Embryonic facial prominence (tissue), 1 donor: Measurements from ENCODE around the gene SLC26A8.
"Not testable (repeated sequence)": the region's sequence is repeated elsewhere in the genome, so short reads cannot be mapped to it uniquely, and the experiment has no call there.

Experiments used
- DNase-seq: peaks from one replicate; pipeline ENCODE4 v3.0.0-alpha.2; 2016; ENCODE audit errors: extremely low spot score

Gene SLC26A8

DNA sequence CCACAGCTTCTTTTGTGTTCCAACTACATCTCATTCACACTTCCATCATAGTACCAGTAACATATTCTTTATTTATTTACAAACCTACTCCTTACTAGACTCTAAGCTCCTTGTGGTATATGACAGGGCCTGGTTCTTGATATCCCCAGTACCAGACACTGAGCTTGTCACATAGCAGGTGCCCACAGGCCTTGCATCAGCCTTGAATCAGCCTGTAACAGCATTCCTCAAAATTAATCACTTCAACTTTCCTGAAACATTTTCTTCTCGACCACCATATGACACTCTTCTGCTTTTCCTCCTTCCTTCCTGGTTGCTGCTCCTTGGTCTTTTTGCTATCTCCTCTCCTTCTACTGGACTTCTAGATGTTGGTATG is 78.8 kb downstream of the SLC26A8 start:
- DNase-seq, result no peak

DNA sequence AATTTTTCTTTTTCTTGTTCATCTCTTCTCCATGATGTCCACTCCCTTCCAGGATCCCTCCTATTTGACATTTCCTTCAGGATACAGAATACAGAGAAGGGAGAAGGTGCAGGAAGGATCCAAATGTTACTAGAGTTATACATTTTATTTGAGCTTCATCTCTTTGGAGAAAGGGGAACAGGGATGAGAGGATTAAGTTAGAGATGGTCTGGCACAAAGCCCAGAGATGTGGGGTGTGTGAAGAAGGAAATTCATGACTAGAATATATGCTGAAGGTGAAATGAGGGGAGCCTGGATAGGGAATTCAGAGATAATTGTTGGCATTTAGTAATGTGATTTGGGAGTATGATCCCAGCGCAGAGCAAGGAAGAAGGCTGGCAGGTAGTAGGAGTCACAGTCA is 81.1 kb downstream of the SLC26A8 start:
- DNase-seq, result no peak

DNA sequence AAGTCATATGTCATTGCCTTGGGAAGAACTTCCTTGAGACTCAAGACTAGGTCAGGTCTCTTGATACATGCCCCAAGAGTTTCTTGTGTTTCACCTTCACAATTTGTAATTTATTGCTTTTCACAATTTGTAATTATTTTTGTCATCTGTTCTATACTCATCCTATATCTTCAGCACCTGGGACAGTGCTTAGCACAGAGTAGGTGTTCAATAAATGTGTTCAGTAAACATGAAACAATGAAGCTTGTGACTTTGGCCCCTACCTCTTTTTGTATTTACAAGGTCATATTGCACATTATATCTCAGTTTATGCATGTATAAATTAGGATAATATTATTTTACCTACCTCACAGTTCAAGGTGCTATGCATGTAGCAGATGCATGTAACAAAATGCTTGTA is 82.1 kb downstream of the SLC26A8 start:
- DNase-seq, result no peak

DNA sequence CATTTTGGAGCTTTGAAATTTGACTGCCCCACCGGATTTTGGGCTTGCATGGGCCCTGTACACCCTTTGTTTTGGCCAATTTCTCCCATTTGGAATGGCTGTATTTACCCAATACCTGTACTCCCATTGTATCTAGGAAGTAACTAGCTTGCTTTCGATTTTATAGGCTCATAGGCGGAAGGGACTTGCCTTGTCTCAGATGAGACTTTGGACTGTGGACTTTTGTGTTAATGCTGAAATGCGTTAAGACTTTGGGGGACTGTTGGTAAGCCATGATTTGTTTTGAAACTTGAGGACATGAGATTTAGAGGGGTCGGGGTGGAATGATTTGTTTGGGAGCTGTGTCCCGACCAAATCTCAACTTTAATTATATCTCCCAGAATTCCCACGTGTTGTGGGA is 83.3 kb downstream of the SLC26A8 start:
- DNase-seq, result not testable (repeated sequence)

DNA sequence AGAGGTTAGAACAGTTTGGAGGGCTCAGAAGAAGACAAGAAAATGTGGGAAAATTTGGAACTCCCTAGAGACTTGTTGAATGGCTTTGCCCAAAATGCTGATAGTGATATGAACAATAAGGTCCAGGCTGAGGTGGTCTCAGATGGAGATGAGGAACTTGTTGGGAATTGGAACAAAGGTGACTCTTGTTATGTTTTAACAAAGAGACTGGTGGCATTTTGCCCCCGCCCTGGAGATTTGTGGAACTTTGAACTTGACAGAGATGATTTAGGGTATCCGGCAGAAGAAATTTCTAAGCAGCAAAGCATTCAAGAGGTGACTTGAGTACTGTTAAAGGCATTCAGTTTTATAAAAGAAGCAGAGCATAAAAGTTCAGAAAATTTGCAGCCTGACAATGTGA is 84.4 kb downstream of the SLC26A8 start:
- not testable (repeated sequence) for DNase-seq

DNA sequence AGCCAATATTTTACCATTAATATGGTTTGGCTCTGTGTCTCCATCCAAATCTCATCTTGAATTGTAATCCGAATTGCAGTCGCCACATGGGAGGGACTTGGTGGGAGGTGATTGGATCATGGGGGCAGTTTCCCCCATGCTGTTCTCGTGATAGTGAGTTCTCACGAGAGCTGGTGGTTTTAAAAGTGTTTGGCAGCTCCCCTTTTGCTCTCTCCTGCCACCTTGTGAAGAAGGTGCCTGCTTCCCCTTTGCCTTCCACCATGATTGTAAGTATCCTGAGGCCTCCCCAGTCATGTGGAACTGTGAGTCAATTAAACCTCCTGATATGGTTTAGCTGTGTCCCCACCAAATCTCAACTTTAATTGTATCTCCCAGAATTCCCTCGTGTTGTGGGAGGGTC is 85.2 kb downstream of the SLC26A8 start:
- DNase-seq, result not testable (repeated sequence)

DNA sequence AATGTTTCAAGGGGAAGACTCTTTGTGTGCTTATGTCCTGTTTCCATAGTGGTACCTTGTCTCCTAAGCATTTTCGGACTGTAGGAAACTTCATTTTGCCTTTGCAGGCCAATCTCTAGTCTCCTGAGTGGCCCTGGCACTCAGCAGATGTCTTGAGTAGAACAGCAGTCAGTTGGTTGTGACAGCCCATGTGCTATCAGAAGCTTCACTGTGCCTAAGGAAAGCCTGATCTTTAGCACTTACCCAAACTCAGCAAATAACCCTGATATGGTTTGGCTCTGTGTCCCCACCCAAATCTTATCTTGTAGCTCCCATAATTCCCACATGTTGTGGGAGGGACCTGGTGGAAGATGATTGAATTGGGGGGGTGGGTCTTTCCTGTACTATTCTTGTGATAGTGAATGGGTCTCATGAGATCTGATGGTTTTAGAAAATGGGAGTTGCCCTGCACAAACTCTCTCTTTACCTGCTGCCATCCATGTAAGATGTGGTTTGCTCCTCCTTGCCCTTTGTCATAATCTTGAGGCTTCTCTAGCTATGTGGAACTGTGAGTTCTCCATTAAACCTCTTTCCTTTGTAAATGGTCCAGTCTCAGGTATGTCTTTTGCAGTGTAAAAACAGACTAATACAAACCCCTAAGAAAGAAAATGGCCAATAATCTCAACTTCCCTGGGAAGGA is 87.6 kb downstream of the SLC26A8 start:
- no peak for DNase-seq

DNA sequence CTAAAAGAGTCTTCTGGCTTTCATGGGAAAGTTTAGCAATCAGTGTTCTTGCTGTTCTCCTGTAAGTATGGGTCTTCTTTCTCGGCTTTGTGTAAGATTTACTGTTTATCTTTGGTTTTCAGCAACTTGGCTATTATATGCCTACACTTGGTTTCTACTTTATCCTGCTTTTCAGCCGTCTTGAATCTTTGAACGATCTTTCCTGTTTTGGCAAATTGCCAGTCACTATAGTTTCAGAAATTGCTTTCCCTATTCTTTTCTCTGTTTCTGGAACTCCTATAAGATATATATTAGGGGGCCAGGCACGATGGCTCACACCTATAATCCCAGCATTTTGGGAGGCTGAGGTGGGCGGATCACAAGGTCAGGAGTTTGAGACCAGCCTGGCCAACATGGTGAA is 89.0 kb downstream of the SLC26A8 start:
- no peak for DNase-seq

DNA sequence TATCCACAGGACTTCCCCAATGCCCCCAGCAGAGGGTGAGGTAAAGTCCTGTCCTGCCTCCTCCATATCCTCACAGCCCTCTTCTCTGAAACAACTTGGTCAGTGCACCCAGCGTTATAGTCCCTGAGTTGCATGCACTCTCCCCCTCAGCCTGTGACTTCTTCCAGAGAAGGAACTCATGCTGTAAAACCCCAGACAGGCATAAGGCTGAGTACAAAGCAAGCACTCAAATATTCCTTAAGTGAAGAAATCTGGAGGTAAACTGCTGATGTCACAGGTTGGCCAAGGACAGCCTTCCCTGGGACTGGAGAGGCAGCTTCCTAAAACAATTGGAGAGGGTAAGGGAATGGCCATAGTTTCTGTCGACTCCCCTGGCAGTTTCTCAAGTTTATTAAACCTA is 90.6 kb downstream of the SLC26A8 start:
- no peak for DNase-seq

DNA sequence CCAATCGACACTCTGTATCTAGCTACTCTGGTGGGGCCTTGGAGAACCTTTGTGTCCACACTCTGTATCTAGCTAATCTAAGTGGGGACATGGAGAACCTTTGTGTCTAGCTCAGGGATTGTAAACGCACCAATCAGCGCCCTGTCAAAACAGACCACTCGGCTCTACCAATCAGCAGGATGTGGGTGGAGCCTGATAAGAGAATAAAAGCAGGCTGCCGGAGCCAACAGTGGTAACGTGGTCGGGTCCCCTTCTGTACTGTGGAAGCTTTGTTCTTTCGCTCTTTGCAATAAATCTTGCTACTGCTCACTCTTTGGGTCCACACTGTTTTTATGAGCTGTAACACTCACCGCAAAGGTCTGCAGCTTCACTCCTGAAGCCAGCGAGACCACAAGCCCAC is 92.6 kb downstream of the SLC26A8 start:
- DNase-seq, result not testable (repeated sequence)

DNA sequence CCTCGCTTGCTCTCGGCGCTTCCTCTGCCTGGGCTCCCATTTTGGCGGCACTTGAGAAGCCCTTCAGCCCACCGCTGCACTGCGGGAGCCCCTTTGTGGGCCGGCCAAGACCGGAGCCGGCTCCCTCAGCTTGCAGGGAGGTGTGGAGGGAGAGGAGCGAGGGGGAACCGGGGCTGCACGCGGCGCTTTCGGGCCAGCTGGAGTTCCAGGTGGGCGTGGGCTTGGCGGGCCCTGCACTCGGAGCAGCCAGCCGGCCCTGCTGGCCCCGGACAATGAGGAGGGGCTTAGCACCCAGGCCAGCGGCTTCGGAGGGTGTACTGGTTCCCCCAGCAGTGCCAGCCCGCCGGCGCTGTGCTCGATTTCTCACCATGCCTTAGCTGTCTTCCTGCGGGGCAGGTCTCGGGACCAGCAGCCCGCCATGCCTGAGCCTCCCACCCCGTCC is 93.3 kb downstream of the SLC26A8 start:
- no peak for DNase-seq

DNA sequence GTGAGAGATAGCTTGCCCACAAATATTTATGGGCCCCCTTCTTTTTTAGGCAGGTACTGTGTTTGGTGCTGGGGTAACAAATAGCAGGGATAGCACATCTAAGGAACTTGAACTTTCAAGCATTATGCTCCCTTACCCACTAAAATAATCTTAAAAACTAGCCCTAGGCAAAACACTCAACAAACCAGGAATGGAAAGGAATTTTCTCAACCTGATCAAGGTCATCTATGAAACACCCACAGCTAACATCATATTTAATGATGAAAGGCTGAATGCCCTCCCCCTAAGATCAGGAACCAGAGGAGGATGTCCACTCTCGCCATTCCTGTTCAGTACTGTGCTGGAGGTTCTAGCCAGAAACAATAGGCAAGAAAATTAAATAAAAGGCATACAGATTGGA is 94.8 kb downstream of the SLC26A8 start:
- DNase-seq, result no peak

DNA sequence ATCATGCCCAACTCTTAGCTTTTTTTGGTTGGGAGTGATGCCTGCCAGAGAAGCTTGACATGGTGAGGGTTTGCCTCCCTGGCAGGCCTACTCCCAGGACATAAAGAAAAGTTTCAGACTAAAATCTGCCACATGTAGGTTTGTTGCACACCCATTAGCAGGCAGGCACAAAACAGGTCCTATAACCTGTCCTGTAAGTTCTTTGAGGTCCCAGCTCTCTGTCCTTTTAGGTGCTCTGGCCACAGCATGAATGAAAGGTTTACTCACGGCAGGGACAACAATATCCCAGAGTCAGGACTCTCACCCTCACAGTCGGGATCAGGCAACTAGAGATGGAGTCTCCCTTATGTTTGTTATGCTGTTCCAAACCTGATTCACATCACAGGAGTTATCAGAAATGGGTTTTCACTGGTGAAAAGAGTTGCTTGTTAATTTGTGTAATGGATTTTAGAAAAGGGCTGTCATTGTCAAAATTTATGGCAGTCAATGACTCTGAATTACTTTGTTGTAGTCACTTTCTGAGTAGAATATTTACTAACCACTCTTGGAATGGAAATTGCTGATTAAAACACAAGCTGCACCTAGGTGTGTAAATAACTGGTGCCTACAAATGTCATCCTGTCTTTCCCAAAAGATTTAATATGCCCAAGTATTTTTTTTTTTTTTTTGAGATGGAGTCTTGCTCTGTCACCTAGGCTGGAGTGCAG is 97.8 kb downstream of the SLC26A8 start:
- no peak for DNase-seq

DNA sequence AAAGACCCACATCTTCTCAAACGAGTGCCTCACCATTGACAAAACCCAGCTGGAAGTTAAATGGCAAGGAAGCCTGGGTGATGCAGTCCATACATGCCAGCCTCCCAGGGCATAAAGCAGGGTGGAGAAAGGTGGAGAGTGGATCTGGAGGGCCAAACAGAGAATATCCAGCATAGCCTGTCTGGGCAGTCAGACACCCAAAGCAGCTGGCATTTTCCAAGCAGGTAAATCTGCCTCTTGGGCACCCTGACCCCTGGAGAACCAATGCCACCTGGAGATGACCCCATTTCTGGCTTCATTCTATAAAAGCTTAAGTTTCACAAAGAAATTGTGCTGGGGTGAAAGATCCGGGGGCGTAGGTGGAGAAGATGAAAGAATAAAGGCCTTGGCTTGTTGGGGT is 98.5 kb downstream of the SLC26A8 start:
- DNase-seq, result no peak

DNA sequence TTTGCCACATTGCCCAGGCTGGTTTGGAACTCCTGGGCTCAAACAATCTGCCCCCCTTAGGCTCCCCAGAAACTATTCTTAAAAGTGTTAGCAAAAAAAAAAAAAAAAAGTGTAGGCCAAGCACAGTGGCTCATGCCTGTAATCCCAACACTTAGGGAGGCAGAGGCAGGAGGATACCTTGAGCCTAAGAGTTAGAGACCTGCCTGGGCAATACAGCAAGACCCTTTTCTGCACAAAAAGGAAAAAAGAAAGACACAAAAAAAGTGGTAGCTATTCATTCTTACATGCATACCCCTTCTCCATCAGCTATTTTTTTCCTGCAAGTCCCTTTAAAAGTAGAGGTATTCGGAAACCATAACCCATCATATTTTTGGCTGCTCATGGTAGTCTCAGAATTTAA is 100.3 kb downstream of the SLC26A8 start:
- no peak for DNase-seq

DNA sequence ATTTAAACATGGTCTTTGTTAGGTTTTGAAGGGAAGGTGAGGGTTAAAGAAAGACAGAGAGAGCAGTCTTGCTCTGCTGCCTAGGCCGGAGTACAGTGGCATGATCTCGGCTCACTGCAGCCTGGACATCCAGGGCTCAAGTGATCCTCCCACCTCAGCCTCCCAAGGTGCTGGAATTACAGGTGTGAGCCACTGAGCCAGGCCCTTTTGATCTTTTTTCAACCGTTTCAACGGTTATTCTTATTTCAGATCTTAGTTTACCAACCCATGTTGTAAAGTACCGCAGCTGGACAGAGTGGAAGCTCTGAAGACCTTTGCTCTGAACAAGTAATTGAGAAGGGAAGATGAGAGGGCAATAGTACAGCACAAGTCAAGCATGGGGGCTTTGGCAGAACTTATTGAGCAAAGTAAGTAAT is 102.3 kb downstream of the SLC26A8 start:
- DNase-seq, result no peak

DNA sequence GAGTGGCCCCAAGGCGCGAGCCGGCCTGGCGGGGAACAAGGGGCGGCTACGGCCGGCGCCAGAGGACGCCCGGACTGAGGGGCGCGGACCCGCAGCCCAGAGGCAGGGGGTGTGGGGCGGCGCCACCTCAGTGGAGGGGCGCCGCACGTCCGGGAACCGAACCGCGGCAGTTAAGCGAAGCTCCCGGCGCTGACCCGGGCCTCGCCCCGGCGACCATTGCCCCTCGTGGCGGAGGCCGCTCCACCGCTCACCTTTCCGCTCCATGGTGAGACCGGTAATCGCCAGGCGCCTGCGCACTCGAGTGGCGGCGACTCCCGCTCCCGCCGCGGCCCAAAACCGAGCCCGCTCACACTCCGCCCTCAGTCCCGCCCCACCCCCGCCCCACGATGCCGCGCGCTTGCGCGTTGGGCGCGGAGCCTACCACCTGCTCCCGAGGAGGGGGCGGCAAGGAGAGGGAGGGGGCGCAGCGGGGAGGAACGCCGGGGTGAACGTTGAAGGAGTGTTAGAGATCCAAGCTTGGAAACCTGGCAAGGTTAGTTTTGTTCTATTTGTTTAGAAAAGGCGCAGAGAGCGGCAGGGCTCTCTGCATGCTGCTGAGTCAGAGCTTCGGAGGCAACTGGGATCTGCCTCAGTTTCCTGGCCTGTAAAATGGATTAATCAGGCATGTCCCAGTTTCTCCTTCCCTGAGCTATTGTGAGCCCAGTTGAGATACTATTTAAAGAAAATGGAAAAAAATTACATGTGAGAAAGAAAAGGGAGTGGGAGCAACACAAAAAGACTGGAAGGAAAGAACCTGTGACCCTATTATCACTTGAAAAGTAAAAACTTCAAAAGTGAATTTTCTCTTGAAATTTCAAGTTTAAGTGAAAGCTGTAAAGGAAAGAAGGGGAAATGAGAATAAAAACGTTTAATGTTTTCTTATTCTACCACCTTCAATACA is 103.4 kb downstream of the SLC26A8 start, which contains the start of gene SRPK1:
Gene SRPK1 (minus strand): TSS at position 306 of the 940 bp plus-strand sequence. CDS start 42 bp downstream, at position 264.
- peak; percentile 57 for DNase-seq

DNA sequence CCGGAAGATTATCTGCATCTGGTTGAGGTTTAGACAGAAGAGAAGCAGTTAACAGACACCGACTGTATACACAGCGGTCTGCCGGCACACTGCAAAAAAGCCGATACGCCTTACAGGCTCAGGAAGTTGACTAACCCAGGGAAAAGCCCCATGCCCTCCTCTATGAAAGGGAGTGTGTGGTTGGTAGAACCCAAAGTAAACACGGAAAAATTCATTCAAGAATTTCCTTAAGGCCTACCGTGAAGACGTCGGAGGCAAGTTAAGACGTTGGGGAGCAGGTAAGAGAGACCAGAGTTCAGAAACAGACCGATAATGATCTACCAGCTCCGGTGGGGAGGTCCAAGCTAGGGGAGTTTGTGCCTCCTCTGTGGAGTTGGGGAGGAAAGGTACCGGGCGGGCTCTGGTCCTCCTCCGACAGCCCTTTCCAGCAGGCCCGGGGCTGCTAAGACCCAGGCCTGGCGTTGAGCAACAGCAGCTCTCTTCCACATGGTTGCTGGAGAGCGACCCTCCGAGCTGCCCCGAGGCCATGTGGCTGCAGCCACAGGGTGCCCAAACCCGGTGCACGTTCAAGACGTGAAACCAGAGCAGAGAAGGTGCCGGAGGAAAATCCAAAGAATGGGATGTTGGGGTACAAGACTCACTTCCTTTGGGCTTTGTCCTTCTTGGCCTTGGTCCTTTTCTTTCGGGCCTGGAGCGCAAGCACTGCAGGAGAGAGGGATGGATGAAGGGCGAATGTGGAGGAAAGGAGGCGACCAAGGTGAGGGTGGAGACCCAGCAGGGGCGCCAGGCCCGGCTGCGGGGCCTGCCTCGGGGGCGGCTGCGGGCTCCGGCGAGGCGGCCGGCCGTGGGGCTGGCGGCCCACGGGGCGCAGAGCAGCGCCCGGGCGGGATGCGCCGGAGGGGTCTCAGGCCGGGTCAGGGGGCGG is 104.4 kb downstream of the SLC26A8 start:
- no peak for DNase-seq

DNA sequence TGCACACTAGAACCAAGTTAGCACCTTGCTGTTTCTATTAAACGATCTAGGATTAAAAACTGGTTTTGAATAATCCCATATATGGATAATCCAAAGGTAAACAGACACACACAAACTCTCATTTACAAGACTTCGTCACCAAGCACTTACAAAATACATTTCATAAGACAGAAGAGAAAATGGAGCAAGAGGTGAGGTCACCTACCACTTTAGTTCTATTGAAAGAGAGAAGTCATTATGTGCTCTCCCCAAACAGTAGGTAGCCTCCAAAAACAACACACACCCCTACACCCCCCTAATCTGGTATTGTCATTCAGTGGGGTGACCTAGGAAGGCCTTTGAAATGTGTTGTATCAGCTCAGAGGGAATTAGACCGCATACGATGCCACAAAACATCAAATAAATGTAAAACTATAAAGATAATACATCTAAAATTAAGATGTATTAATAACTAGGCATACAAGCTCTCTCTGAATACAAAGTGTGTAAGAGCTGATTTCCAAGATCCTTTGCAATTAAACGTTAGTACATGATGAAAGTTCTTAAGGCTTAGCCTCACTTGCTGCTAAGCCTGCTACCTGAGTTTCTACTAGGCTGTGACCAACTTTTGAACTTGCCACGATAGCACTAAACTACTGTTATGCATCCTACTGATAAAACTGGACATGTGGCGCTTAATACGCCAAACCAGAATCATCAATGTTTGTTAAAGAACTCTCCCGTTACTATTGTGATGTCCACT is 105.2 kb downstream of the SLC26A8 start:
- no peak for DNase-seq

DNA sequence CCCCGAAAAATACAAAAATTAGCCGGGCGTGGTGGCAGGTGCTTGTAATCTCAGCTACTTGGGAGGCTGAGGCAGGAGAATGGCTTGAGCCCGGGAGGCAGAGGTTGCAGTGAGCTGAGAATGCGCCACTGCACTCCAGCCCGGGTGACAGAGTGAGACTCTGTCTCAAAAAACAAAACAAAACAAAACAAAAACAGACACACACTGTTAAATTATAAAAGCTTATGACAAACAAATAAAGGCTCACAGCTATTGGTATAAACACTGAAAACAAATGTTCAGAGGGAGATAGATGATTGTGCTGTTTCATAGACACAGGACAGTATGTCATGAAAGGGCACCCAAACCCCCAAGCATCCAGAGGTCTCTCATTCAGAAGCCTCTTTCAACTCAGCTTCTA is 107.5 kb downstream of the SLC26A8 start:
- not testable (repeated sequence) for DNase-seq
